Hematopoietic multipotent progenitor cell (in vitro differentiated cells): ENCODE data around the gene TJP3. TPM values are rescaled to one million over a fixed set of nuclear protein-coding genes. Genes with fewer than 3 reads are reported as not detected.
"Not testable (repeated sequence)": the region's sequence is repeated elsewhere in the genome, so short reads cannot be mapped to it uniquely, and the experiment has no call there.

Experiments used
- DNase-seq, 3 donors: peaks; one replicate each; pipeline ENCODE4 v3.0.0-alpha.2; 2011 to 2015; ENCODE audit warnings: low read depth in 2 of 3, low spot score in 2 of 3
- total RNA-seq: library from RNA; depleted of rRNA; stranded (reverse); fragments of >200 nt; gene quantifications from one replicate; pipeline ENCODE4 v1.2.3, GENCODE V29; 2012

Gene TJP3, protein sequence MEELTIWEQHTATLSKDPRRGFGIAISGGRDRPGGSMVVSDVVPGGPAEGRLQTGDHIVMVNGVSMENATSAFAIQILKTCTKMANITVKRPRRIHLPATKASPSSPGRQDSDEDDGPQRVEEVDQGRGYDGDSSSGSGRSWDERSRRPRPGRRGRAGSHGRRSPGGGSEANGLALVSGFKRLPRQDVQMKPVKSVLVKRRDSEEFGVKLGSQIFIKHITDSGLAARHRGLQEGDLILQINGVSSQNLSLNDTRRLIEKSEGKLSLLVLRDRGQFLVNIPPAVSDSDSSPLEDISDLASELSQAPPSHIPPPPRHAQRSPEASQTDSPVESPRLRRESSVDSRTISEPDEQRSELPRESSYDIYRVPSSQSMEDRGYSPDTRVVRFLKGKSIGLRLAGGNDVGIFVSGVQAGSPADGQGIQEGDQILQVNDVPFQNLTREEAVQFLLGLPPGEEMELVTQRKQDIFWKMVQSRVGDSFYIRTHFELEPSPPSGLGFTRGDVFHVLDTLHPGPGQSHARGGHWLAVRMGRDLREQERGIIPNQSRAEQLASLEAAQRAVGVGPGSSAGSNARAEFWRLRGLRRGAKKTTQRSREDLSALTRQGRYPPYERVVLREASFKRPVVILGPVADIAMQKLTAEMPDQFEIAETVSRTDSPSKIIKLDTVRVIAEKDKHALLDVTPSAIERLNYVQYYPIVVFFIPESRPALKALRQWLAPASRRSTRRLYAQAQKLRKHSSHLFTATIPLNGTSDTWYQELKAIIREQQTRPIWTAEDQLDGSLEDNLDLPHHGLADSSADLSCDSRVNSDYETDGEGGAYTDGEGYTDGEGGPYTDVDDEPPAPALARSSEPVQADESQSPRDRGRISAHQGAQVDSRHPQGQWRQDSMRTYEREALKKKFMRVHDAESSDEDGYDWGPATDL
- 1.1 TPM for total RNA-seq

- no peak for DNase-seq
These were observed at the start of gene TJP3 for GRCh38 chr19:3708207-3708931. Gene TJP3, plus strand, starts transcription at chr19:3708384. Its CDS starts 20,049 bp downstream, at chr19:3728433.

- DNase-seq, result no peak
These were observed 49.1 kb upstream of the TJP3 start for GRCh38 chr19:3658870-3659745.

GRCh38 chr19:3659746-3660112, 48.5 kb upstream of the TJP3 start:
- DNase-seq, result no peak

DNA sequence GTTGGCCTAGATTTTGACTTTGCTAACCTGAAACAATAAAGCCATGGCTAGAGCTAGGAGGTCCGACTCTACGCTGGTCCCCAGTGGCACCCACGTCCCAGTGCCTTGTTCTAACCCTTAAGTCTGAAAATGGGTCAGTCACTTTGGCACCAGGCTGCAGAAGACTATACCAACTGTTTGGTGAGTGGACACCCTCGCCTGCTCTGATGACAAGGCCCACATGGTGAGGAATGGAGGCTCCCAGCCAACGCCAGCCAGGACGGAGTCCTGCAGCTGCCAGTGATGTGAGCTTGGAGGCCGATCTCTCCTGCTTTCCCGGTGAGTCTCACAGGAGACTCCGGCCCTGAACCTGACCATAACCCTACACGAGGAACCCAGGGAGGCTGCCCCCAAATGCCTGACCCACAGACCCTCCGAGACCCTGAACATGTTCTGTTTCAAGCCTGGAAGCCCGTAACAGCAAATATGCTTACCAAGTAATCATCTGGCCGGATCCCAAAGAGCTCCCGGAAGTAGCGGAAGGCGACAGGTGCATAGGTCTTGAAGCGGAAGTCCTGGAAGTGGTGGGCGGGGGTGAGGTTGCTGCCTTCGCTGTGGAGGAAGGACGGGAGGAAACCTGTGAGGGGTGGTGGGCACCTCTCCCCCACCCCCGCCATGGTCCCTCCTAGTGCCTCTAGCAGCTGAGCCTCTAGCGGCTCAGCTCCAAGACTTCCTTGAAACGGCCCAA, 47.5 kb upstream of the TJP3 start:
- no peak for DNase-seq

GRCh38 chr19:3661284-3662238, 46.6 kb upstream of the TJP3 start:
- DNase-seq, result no peak

DNA sequence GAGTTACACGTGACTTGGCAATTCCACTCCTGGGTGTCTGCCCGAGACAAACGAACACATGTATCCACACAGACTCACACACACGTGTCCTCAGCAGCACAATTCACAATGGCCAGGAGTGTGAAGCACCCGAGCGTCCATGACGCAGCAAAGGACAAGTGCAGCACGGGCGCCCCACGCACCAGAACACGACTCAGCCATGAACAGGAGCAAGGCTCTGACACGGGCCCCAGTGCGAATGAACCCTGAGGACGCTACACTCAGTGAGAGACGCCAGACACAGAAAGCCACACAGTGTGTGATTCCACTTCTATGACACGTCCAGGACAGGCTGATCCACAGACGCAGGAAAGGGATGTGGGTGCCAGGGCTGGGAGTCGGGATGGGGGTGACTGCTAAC, 44.3 kb upstream of the TJP3 start:
- no peak for DNase-seq

- DNase-seq, result no peak
These were observed 43.1 kb upstream of the TJP3 start for GRCh38 chr19:3664879-3665642.

DNA sequence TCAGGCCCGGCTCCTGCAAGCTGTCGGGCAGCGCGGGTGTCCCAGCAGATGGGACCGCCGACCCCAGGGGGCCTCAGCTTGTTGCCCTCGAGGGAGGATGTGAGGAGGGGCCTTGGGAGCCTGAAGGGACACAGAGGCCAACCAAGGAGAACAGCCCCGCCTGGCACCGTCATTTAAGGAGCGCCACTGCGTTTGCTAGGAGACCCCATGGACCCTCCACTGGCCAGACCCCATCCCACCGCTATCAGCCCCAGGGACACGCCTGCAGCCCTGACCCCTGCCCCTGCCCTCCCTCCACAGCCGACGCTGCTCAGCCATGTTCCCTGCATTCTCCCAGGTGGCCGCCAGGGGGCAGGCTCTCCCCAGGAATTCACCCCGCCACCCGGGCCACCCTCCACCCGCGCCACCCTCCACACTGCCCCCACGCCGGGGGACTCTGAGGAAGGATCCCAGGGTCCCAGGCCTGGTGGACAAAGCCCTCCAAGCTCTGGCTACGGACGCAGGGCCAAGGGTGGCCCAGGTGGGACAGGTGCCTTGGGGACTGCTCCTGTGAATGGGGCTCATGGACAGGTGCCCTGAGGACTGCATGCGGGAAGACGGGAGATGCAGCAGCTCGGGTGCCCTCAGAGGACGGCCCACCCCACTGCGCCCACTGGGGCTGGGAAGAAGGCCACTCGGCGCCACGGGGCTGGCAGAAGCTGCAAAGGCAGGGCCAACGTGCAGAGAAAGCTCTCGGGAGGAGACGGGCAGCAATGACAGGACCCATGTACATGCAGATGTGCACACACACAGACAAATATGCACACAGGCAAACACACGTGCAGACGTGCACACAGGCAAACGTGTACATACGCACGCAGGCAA, 42.3 kb upstream of the TJP3 start:
- peak in 2 of 3 donors; percentile 55 to 71 for DNase-seq

DNA sequence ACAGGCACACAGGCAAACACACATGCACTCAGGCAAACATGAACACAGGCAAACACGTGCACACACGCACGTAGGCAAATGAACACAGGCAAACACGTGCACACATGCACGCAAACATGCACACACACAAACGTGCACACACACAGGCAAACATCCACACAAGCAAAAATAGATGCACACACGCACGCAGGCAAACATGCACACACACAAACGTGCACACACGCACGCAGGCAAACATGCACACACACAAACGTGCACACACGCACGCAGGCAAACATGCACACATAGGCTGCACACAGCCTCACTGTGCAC, 41.7 kb upstream of the TJP3 start:
- DNase-seq, result not testable (repeated sequence)

DNA sequence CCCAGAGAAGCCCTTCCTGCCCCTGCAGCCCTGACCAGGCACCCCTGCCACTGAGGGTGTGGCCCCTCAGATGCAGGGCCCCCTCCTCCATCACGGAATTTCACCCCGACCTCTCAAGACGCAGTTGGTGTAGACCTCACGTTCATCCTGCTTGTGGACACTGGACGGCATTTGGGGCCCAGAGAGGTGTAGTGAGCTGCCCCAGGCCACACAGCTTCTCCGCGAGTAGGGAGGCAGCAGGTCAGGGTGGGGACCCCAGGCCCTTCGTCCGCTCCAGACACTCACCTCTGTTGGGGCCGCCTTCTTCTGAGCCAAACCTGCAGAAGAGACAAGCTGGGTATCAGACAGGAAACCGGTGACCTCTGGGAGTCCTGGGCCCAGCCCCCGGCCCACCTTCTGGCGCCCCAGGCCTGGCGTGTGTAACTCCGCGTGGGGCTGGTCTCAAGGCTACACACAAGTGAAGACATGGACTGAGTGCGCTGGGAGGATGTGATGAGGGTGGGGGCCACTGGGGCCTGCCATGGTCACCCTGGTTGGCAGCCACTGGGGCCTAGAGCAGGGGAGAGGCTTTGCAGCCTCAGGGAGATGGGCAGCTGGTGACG, 41.0 kb upstream of the TJP3 start:
- DNase-seq, result no peak

DNA sequence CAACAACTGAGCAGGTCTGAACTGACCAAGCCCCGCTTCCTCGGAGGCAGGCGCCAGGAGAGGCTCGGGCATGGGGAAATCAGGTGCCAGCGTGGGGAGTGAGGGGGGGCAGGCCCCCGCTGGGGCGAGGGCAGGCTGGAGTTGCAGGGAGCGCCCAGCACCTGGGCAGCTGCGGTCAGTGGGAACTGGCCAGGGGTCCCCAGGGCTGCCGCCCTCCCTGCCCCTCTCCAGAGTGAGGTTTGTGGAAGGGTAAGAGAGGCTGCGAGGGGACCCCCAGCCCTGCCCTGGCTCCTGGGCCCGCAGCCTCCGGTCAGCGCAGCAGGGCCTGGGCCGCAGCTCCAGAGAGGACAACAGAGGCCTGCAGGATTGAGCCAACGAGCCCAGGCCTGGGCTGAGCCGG, 40.4 kb upstream of the TJP3 start:
- DNase-seq, result no peak

DNA sequence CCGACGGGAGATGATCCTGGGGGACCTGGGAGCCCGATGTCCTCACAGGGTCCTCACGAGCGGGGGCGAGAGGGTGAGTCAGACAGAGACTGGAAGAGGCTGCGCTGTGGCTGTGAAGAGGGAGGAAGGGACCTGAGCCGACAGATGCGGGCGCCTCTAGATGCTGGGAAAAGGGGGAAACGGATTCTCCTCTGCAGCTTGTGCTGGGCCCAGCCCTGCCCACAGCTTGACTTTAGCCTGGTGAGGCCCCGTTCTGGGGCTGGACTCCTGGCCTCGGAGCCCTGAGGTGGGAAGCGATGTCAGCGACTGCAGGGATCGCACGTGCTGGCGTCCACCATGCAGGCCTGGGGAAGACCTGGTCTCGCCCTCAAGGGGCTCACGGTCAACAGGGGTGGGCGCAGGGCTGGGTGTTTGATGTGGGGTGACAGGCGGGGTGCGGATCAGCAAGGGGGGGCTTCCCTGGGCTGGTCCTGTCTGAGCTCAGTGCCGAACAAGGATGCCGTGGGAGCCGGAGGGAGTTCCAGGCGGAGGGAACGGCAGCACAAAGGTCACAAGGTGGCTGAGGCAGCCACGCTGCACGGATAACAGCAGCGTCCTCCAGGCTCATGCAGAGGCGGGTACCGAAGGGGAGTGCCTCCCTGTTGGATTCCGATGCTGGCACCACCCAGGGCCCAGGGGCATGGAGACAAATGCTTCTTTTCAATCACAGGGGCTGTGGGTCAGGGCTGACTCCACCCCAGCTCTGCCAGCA, 39.7 kb upstream of the TJP3 start:
- DNase-seq, result no peak

DNA sequence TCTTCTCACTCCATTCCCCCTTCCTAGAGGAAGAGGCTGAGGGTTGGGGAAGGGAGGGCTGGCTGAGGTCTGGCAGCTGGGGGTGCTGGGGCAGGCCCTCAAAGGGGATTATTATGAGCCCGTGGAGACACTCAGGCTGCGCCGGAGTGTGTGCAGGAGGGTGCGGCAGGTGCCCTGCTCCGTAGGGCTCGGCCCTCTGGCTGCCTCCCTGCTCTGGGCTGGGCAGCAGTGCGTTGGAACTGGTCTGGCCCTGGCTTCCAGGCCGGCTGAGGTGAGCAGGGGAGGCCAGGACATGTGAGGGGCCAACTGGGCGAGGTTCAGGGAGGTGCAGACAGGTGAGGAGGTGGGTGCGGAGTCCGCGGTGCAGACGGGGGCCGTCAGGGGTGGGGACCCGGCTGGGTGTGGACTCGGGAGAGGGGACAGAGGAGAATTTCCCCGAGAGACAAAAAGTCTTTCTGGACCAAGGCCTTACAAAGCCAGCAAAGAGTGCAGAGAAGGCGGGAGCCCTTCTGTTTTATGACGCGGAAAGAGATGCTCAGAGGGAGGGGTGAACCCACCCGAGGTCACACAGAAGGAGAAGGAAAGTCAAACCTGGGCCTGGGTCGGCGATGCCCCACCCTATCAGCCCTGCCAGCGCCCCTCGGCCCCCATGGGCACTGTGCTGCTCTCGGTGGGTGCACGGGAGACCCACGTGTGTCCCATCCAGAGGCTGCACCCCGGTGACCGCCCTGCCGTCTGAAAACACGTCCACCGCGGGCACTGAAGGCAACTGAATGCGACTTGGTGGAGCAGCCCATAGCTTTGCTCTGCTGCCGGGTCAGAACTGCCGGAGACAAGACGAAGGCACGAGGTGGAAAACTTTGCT, 38.9 kb upstream of the TJP3 start:
- DNase-seq, result no peak

DNA sequence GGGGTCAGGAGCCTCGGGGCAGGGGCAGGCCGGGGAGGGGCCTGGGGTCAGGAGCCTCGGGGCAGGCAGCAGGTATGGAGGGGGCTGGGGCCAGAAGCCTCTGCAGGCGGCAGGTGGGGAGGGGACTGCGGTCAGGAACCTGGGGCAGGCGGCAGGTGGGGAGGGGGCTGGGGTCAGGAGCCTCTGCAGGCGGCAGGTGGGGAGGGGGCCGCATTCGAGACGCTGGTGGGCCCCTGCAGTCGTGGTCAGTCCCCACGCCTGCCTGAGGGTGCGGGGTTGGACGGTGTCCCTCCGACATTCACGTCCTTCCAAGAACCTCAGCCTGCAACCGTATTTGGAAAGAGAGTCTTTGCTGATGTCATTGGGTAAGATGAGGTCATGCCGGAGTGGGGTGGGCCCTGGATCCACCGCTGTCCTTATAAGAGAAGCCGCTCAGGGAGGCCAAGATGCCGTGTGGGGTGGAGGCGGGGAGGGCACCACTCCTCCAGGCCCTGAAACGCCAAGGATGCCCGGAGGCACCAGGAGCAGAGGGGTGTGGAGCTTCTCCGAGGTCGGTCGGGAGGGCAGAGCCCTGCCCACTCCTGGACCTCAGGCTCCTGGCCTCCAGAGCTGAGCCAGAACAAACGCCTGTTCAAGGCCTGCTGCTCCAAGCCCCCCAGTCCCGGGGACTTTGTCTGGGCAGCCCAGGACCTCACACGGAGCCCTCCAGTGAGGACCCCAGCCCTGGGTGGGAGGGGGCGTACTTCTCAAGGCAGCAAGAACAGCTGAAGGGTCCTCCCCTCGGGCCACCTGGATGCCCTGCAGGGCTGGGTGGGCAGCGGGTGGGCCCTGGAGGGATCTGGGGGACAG, 38.0 kb upstream of the TJP3 start:
- peak in 1 of 3 donors; percentile 43 for DNase-seq
